Mucosa of descending colon (tissue), 3 donors: ENCODE data around the gene THOC2. TPM values are rescaled to one million over a fixed set of nuclear protein-coding genes. Genes with fewer than 3 reads are reported as not detected.

Experiments
- ATAC-seq: fragments of 200-7000 bp; cut with Tn5 transposase; one replicate; pipeline ENCODE4 v1.9.1; 2020; ENCODE audit warnings: mild to moderate bottlenecking, moderate library complexity
- DNase-seq, 3 donors: peaks; one replicate each; pipeline ENCODE4 v3.0.0-alpha.2; 2020
- H3K36me3 ChIP-seq: fragments of 200-600 bp; one replicate; pipeline ENCODE4 v1.8.0; 2021; ENCODE audit warnings: low read depth, mild to moderate bottlenecking
- H3K4me1 ChIP-seq: fragments of 200-600 bp; one replicate; pipeline ENCODE4 v1.8.0; 2021; ENCODE audit warnings: low read depth, mild to moderate bottlenecking
- H3K4me3 ChIP-seq: fragments of 200-600 bp; one replicate; pipeline ENCODE4 v1.8.0; 2021; ENCODE audit warnings: mild to moderate bottlenecking
- H3K9me3 ChIP-seq: fragments of 200-600 bp; one replicate; pipeline ENCODE4 v1.8.0; 2021; ENCODE audit warnings: mild to moderate bottlenecking
- CTCF ChIP-seq: fragments of 200-600 bp; IDR thresholded peaks from one replicate; pipeline ENCODE4 v1.8.0; 2022; ENCODE audit warnings: antibody characterized with exemption, mild to moderate bottlenecking
- intact Hi-C, 2 donors: fragments of 100-400 bp; cut with DNase I in 1 of 2; cut with micrococcal nuclease in 1 of 2; formaldehyde crosslinking; loops; one replicate each; pipeline versions ENCODE4 v1.11.0 to v1.11.1; 2022; cut with DNase I, micrococcal nuclease
- total RNA-seq, 3 donors: library from RNA; stranded (reverse); fragmentation: NEBNext Ultra II Directional in 2 of 3; extraction: Animal tissue kit (Norgen Biotek cat#: 25700) in 2 of 3; gene quantifications; one replicate each; pipeline versions ENCODE4 v1.2.1 to v1.2.4, GENCODE V29; 2021 to 2023
- donor health status: DM: no; HTN: no; CAD: no; lungs with moderate emphysema.
- donor health status: DM: no; HTN: no; CAD: no.
- donor health status: DM: no; HTN: yes; CAD: no.

Gene THOC2
- total RNA-seq, 3 donors from 2014 or later = 66.5 to 82.6 (median 75.8) TPM

GRCh38 chrX:123550829-123551228 lies 182.0 kb downstream of the THOC2 start:
- H3K4me3 ChIP-seq = no peak overlapping the region
- H3K9me3 ChIP-seq = no peaks in the 10 kb centered on the region
- intact Hi-C loops = no loop called here
- no peak for DNase-seq
- TF ChIP-seq CTCF = no peak
- H3K36me3 ChIP-seq = no peaks in the 10 kb centered on the region
- ATAC-seq = no peak
- H3K4me1 ChIP-seq = no peaks in the 10 kb centered on the region

Other genes starting within 250 kb of the THOC2 start
- 10 to 100 TPM; 72.4 to 82.2 (median 73.9) TPM for gene XIAP, start 127.0 kb upstream of the THOC2 start, total RNA-seq
- 10 to 100 TPM; 60.2 to 91.1 (median 69.5) TPM for gene STAG2, start 228.7 kb upstream of the THOC2 start, total RNA-seq